Activated CD4-positive, CD25-positive, alpha-beta regulatory T cell (primary cell): ENCODE measurements around the gene SLC23A3.
"Not testable (repeated sequence)": the region's sequence is repeated elsewhere in the genome, so short reads cannot be mapped to it uniquely, and the experiment has no call there.

Source experiments
- DNase-seq, 4 experiments: peaks; one replicate each; lab custom pipeline; 2025; lab: John Stamatoyannopoulos, UW

SLC23A3 gene

DNA sequence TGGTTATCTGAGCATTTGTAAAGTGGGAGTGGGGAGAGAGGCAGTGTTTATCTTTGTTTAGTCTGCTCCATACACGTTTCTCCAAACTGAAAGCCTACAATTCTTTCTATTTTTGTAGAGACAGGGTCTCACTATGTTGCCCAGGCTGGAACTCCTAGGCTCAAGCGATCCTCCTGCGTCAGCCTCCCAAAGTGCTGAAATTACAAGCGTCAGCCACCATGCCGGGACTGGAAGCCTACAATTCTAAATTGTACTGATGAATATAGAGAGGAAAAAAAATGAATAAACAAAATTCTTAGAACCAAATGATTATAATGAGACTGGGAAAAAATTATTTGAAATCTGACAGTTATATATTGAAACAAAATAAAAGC is 35.3 kb upstream of the SLC23A3 start:
- no peak for DNase-seq

DNA sequence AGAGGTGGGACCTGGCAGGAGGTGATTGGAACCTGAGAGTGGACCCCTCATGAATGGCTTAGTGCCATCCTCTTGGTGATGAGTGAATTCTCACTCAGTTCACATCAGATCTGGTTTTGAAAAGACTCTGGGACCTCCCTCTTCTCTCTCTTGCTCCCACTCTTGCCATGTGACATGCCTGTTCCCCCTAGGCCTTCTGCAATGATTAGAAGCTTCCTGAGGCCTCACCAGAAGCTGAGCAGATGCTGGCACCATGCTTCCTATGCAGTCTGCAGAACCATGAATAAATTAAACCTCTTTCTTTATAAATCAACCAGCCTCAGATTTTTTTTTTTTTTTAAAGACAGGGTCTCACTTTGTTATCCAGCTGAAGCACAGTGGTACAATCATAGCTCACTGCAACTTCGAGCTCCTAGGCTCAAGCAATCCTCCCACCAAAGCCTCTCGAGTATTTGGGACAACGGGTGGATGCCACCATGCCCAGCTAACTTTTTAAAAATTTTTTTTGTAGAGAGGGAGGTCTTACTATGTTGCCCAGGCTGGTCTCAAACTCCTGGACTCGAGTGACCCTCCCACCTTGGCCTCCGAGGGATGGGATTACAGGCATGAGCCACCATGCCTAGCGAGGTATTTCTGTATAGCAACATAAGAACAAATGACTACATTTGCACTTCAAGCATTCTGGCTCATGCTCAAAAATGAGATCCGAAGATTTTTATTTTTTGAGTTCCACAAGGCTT is 34.8 kb upstream of the SLC23A3 start:
- DNase-seq, result no peak

DNA sequence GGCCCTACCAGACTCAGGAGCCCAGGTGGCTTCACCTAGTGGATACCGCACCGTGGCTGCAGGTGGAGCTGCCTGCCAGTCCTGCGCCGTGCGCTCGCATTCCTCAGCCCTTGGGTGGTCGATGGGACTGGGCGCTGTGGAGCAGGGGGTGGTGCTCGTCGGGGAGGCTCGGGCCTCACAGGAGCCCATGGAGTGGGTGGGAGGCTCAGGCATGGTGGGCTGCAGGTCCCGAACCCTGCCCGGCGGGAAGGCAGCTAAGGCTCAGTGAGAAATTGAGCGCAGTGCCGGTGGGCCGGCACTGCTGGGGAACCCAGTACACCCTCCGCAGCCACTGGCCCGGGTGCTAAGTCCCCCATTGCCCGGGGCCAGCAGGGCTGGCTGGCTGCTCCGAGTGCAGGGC is 31.5 kb upstream of the SLC23A3 start:
- not testable (repeated sequence) for DNase-seq

DNA sequence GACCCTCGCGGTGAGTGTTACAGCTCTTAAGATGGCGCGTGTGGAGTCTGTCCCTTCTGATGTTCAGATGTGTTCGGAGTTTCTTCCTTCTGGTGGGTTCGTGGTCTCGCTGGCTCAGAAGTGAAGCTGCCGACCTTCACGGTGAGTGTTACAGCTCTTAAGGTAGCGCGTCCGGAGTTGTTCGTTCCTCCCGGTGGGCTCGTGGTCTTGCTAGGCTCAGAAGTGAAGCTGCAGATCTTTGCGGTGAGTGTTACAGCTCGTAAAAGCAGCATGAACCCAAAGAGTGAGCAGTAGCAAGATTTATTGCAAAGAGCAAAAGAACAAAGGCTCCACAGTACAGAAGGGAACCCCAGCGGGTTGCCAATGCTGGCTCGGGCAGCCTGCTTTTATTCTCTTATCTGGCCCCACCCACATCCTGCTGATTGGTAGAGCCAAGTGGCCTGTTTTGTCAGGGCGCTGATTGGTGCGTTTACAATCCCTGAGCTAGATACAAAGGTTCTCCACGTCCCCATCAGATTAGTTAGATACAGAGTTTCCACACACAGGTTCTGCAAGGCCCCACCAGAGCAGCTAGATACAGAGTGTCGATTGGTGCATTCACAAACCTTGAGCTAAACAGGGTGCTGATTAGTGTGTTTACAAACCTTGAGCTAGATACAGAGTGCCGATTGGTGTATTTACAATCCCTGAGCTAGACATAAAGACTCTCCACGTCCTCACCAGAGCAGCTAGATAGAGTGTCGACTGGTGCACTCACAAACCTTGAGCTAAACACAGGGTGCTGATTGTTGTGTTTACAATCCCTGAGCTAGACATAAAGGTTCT is 30.9 kb upstream of the SLC23A3 start:
- not testable (repeated sequence) for DNase-seq

DNA sequence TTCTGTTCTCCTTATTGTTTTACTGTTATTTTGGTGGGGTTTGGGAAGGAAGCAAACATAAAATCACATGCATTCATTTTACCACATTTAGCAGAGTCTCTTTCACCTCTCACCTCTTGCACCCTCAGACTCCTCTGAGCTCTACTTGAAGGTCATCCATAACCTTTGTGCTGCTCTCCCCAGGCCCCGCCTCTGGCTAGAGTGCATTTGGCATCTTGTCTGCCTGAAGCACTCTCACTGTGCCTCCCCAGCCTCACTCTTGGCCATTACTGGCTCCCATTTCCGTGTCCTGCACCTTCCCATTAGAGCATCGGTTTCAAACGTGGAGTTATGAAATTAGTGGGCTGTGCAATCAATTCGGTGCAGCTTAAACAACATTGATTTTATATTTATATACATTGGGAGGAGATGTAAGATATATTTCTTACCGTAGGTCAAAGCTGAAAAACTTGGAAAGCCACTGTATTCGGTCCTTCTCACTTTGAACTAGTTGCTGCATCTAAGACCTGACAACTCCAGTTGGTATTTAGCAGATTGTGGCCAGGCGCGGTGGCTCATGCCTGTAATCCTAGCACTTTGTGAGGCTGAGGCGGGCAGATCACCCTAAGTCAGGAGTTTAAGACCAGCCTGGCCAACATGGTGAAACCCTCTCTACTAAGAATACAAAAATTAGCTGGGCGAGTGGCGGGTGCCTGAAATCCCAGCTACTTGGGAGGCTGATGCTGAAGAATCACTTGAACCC is 29.8 kb upstream of the SLC23A3 start:
- no peak for DNase-seq

DNA sequence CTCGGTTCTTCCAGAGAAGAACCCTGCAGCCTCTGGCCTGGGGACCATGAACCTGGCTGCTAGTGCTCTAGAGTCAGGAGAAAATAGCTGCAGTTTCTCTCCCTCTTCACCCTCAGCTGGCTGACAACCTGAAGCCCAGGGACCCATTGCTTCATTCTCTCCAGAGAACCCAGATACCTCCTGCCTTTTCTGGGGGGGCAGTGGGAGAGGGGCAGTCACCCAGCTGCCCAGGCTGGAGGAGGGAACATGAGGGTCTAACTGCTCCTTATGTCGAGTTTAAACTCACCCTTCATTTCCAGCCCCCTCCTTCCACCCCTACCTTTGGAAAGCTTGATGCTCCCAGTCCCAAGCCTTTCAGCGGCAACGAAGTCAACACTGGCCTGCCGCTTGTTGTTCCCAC is 29.1 kb upstream of the SLC23A3 start:
- no peak for DNase-seq

DNA sequence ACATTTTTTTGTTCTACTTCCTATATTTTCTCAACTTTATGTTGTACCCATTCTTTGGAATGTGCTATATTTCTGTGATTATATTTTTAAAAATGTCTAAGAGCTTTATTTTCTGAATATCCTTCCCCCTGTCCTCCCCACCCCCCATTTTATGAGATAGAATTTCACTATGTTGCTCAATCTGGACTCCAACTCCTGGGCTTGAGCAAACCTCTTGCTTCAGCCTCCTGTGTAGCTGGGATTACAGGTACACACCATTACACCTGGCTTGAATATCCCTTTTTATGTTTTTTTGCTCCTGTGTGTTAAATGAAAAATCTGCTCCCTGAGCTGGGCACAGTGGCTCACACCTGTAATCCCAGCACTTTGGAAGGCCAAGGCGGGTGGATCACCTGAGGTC is 27.6 kb upstream of the SLC23A3 start:
- DNase-seq, result no peak

DNA sequence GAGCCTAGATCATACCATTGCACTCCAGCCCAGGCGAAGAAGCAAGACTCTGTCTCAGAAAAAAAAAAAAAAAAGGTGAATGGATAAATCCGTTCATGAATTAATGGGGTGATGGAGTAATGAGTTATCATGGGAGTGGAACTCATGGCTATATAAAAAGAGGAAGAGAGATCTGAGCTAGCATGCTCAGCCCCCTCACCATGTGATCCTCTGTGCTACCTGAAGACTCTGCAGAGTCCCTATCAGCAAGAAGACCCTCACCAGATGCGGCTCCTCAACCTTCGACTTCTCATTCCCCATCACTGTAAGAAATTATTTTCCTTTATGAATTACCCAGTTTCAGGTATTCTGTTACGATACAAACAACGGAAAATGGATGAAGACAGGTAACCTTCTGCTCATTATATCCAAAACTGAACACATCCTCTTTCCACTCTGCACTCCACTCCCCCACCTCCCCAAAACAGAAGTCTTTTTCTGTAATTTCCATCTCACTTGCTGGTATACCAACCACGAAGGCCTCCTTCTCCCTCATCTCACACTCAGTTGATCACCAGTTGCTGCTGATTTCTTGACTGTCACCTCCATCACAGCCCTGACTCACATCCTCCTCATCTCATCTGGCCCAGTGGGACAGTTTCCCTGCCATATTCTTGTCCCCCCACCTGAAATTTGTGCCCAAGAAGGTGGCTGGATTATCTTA is 17.1 kb upstream of the SLC23A3 start:
- DNase-seq, result no peak

DNA sequence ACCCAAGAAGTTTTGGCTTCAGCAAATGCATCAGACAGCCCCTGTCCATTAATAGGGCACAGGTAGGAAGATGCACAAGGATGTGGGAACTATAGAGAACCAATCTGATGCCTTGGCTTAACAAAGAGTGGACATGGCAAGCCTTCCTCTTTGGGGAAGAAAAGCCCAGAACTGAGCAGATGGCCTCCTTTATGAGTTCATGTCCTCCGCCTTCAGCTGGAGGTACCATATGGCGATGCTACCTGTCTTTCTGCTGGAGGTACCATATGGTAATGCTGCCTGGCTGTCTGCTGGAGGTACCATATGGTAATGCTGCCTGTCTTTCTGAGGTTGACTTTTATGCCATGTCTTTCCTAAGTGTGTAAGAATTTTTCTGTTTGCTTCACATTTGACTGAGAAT is 14.3 kb upstream of the SLC23A3 start:
- DNase-seq, result no peak

DNA sequence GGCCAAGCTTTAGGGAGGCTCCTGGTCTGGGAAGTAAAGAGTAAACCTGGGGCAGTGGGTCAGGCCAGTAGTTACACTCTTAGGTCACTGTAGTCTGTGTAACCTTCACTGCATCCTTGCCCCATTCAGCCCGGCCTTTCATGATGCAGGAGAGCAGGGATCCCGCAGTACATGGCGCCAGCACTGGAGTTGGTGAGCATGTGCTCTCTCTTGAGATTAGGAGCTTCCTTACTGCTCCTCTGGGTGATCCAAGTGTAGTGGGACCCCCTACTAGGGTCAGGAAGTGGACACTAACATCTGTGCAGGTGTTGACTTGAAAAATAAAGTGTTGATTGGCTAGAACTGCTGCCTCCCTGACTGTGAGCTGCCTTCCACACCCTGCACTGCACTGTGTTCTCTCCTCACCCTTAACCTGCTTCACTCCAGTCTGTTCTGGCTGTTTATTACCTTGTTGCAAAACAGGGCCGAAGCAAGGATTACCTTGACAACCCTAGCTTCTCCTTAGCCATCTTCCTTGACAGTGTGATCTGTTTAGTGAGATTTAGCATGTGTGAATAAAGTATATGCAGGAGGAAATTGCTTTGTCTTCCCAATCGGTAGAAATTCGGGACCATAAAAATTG is 13.4 kb upstream of the SLC23A3 start:
- DNase-seq, result no peak

DNA sequence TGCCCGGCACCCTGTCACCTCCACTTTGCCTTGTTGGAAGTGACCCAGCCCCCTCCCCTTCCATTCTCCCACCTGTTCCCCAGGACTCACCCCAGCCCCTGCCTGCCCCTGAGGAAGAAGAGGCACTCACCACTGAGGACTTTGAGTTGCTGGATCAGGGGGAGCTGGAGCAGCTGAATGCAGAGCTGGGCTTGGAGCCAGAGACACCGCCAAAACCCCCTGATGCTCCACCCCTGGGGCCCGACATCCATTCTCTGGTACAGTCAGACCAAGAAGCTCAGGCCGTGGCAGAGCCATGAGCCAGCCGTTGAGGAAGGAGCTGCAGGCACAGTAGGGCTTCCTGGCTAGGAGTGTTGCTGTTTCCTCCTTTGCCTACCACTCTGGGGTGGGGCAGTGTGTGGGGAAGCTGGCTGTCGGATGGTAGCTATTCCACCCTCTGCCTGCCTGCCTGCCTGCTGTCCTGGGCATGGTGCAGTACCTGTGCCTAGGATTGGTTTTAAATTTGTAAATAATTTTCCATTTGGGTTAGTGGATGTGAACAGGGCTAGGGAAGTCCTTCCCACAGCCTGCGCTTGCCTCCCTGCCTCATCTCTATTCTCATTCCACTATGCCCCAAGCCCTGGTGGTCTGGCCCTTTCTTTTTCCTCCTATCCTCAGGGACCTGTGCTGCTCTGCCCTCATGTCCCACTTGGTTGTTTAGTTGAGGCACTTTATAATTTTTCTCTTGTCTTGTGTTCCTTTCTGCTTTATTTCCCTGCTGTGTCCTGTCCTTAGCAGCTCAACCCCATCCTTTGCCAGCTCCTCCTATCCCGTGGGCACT is 12.7 kb upstream of the SLC23A3 start:
- DNase-seq, result no peak

DNA sequence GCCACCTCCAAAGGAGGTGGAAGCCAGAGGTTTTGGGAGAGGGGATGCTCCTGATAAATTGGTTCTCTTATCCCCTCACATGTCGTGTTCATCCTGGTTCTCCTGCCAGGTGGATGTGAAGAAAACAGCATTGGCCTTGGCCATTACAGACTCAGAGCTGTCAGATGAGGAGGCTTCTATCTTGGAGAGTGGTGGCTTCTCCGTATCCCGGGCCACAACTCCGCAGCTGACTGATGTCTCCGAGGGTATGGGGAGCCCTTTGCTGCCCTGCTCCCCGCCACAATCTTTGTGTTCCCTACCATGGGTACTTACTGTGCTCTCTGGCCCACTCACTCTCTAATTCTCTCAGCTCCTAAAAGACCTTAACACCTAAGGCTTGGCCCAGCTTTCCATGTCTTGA is 11.7 kb upstream of the SLC23A3 start:
- DNase-seq, result no peak

DNA sequence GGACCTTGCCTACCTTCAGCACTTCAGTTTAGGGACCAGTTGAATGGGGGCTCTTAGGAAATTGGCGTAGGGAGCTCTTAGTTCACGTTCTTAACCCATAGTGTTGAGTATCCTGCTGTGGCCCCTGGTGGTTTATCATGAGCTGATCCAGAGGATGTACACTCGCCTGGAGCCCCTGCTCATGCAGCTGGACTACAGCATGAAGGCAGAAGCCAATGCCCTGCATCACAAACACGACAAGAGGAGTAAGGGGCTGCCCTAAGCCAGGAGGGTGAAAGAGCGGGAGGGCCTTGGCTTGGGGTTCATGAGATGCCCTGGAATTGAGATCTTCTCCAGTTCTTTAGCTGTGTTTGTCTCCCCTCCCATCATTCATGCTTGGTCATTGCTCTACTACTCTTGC is 11.1 kb upstream of the SLC23A3 start:
- no peak for DNase-seq

DNA sequence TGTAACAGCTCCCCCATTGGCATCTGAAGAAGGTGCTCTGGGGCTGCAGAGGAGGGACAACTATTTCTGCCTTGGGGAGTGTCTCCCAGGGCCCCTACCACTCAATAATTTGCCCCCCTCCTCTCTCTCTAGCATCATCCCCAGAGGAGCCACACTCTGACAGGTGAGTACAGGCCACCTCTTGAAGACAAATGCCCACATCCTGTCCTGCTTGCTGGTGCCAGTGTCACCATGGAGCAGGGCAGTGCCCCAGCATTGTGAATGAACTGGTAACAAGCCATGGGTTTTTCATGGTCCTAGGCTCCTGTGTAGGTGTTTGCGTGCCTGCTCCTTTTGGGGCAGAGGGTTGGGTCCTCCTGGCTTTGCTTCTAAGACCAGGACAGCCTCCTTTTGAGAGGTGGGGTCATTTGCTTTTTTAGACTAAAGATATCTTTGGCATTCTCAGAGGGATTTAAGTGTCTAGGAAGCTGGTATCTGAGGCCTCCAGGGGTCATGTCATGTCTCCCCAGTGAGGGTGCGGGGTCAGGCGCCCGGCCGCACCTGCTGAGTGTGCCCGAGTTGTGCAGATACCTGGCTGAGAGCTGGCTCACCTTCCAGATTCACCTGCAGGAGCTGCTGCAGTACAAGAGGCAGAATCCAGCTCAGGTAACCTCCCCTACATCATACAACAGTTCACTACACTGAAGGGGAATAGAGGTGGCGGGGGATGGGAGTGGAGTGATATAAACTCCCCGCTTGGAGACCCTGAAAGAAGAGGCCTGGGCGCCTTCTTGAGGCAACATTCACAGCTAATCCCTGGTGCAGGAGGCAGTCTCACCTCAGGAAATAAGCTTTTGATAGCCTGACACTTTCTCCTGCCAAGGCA is 10.0 kb upstream of the SLC23A3 start:
- DNase-seq, result no peak

DNA sequence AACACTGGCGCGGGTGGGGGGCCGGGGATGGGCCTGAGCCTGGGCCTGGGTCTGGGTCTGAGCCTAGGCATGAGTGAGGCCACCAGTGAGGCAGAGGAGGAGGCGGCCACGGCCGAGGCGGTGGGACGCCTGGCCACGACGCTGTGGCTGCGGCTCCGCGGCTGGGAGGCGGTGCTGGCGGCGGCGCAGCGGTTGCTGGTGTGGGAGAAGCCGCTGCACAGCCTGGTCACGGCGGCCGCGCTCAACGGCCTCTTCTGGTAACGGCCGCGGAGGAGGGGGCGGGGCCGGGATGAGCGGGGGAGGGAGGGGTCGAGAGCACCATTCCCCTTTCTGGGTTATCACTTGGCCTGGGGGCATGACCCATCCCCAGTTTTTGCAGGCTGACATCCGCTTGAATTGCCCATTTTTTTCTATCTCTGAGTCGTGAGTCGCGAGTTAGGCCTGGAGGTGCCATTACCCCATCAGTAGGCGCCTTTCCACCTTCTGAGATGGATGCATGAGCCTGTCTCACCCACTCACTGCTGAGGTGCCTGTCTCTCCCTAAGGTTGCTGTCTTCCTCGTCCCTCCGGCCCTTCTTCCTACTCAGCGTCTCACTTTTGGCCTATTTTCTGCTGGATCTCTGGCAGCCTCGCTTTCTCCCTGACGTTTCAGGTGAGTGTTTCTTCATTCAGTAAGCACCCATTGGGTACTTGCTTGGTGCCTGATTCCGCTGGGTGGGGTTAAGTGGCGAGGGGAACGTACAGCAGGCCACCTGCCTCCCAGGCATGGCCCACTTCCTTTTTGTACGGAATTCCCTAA is 8.7 kb upstream of the SLC23A3 start:
- DNase-seq, result no peak

DNA sequence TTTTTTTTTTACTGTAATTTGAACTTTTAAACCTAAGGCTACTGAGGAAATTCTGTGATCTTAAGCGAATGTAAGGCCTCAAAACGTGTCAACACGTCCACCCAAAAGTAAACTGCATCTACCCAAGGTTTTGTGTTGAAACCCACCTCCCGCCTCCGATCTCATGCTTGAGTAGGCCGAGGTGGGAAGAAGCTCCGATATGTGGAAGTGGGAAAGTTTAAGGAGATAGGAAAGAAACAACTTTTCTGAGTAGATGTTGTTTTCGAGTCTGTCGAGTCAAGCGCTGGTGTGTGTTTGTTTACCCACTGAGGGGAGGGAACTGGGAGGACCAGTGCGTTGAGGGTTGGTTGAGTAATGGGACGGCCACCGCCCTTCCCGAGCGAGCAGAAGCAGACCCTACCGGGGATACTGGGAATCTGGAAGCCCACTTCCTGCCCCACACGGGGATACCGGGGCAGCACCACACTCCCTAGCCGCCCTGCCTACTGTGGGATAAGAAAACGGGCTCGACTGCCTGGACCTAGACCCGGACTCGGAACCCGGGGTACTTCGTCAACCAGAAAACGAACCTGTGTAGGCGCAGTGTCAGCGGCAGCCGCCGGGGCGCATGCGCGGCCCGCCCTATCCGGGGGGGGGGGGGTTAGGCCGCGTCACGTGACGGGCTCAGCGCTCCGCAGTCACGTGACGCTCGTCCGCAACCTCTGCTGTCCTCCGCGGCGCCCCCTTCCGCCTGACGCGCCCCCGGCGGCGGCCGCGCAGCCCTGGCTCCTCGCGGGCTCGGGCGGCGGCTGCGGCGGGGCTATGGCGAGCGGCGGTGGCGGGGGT is 7.9 kb upstream of the SLC23A3 start, which contains the start of gene RETREG2:
Gene RETREG2 (plus strand): TSS at position 724 of the 825 bp plus-strand sequence. CDS start 78 bp downstream, at position 802.
- DNase-seq, result peak; percentile 58 to 80 (median 70)

DNA sequence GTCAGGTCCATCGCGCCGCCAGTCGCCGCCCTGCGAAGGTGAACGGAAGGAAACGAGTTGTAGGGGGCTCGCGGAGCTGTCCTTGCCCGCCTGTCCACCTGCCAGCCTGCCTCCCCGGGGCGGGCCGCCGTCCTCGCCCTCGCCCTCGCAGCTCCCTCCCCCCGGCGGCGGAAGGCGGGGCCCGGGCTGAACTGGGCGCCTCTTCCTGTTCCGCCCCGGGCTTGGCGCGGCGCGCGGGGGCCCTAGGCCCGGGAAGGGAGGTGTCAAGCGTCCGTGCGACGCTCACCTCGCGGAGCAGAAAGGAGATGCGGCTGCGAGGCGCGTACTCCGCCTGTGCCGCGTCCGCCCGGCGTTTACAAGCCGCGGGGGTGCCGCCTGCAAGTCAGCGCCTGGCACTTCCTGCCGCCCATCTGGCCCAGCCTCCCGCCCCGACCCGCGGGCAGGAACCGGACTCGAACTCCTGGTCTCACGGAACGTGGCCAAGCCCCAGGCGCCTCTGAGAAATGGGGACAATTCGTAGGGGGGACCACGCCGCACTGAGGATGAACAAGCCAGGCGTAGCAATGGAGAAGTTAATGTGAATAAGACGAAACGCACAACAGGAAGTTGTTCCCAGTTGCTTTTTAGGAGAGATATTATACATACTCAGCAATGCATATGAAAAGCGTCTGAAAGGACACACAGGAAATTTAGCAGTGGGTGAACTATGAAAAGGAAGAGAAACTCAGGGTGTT is 7.2 kb upstream of the SLC23A3 start, which contains the start of gene CNPPD1:
Gene CNPPD1 (minus strand): TSS at position 108 of the 734 bp plus-strand sequence. CDS start 97 bp downstream, at position 11.
- DNase-seq, result peak; percentile 61 to 86 (median 76)
